HG03378 (cell line): ENCODE data around the gene STAT1.
"Not testable (repeated sequence)": the region's sequence is repeated elsewhere in the genome, so short reads cannot be mapped to it uniquely, and the experiment has no call there.

Experiments
- ATAC-seq: cut with Tn5 transposase; IDR thresholded peaks from one replicate; pipeline ENCODE4 v1.9.1; 2021; ENCODE audit warnings: mild to moderate bottlenecking, moderate library complexity; ENCODE audit not compliant: unreplicated experiment

The STAT1 gene

GRCh38 chr2:190965580-190966222 lies 48.3 kb downstream of the STAT1 start:
- ATAC-seq: no peak

- ATAC-seq: no peak
Observed at GRCh38 chr2:190964170-190964795, 49.7 kb downstream of the STAT1 start.

GRCh38 chr2:190963088-190963487 lies 50.9 kb downstream of the STAT1 start:
- ATAC-seq: no peak

GRCh38 chr2:190961918-190962487 lies 52.0 kb downstream of the STAT1 start:
- ATAC-seq: peak; percentile 44

- not testable (repeated sequence) for ATAC-seq
Observed at GRCh38 chr2:190961117-190961516, 52.9 kb downstream of the STAT1 start.

GRCh38 chr2:190959911-190960788 lies 53.8 kb downstream of the STAT1 start:
- ATAC-seq: no peak

GRCh38 chr2:190953257-190953656 lies 60.7 kb downstream of the STAT1 start:
- ATAC-seq: no peak

- no peak for ATAC-seq
Observed at GRCh38 chr2:190950566-190950991, 63.4 kb downstream of the STAT1 start.

- ATAC-seq: no peak
Observed at GRCh38 chr2:190948671-190949070, 65.3 kb downstream of the STAT1 start.

- peak; percentile 78 for ATAC-seq
Observed at GRCh38 chr2:190947711-190948251, 66.2 kb downstream of the STAT1 start.

- ATAC-seq: no peak
Observed at GRCh38 chr2:190947141-190947540, 66.8 kb downstream of the STAT1 start.

- no peak for ATAC-seq
Observed at GRCh38 chr2:190943706-190944105, 70.3 kb downstream of the STAT1 start.

GRCh38 chr2:190942697-190943096 lies 71.3 kb downstream of the STAT1 start:
- ATAC-seq: no peak

GRCh38 chr2:190941571-190941970 lies 72.4 kb downstream of the STAT1 start:
- no peak for ATAC-seq

- ATAC-seq: no peak
Observed at GRCh38 chr2:190940454-190940853, 73.5 kb downstream of the STAT1 start.

- no peak for ATAC-seq
Observed at GRCh38 chr2:190938771-190939335, 75.1 kb downstream of the STAT1 start.

- ATAC-seq: no peak
Observed at GRCh38 chr2:190935054-190935453, 78.9 kb downstream of the STAT1 start.

- no peak for ATAC-seq
Observed at GRCh38 chr2:190933361-190933760, 80.6 kb downstream of the STAT1 start.

- no peak for ATAC-seq
Observed at GRCh38 chr2:190932514-190932913, 81.5 kb downstream of the STAT1 start.

- ATAC-seq: no peak
Observed at GRCh38 chr2:190930411-190930810, 83.6 kb downstream of the STAT1 start.

- no peak for ATAC-seq
Observed at GRCh38 chr2:190929919-190930318, 84.1 kb downstream of the STAT1 start.
